CD4-positive, alpha-beta T cell (primary cell): Measurements from ENCODE around the gene PPOX. TPM values are rescaled to one million over a fixed set of nuclear protein-coding genes. Genes with fewer than 3 reads are reported as not detected.

Experiments
- ATAC-seq: fragments of 200-7000 bp; cut with Tn5 transposase; one replicate; pipeline ENCODE4 v1.10.0; 2022; ENCODE audit warnings: mild to moderate bottlenecking; ENCODE audit not compliant: poor library complexity
- CTCF ChIA-PET: fragments of 350-600 bp; sonication (Branson Sonifier 250); formaldehyde crosslinking; loops from one replicate; lab custom pipeline; 2021; ENCODE audit warnings: antibody characterized with exemption, inconsistent platforms; lab: Charles Lee
- POLR2A ChIA-PET: fragments of 350-600 bp; sonication (Branson Sonifier 250); formaldehyde crosslinking; loops from one replicate; lab custom pipeline; 2021; ENCODE audit warnings: antibody characterized with exemption, inconsistent platforms; lab: Charles Lee
- DNase-seq, 14 experiments: peaks; one replicate each; pipeline ENCODE4 v3.0.0-alpha.2; 2013 to 2020; ENCODE audit warnings: mixed read lengths in 2 of 14
- H3K27ac ChIP-seq, 2 donors: one replicate each; pipeline versions ENCODE4 v1.5.1 to v1.7.0; 2013; ENCODE audit warnings: low read length in 2 of 2, low read depth in 1 of 2, mild to moderate bottlenecking in 1 of 2
- H3K27me3 ChIP-seq, 2 experiments: 1 replicate in 1 of 2; 2 replicates in 1 of 2; pipeline versions ENCODE4 v1.6.1 to v1.7.0; 2013; ENCODE audit warnings: low read length in 2 of 2, control low read depth in 1 of 2, mild to moderate bottlenecking in 1 of 2, moderate library complexity in 1 of 2; ENCODE audit not compliant: insufficient read depth in 2 of 2, control insufficient read depth in 1 of 2
- H3K36me3 ChIP-seq: one replicate; pipeline ENCODE4 v1.6.1; 2013; ENCODE audit warnings: low read length, control low read depth; ENCODE audit not compliant: insufficient read depth
- H3K4me1 ChIP-seq: one replicate; pipeline ENCODE4 v1.6.1; 2013; ENCODE audit warnings: low read length, control low read depth; ENCODE audit not compliant: insufficient read depth
- H3K4me3 ChIP-seq: one replicate; pipeline ENCODE4 v1.5.1; 2013; ENCODE audit warnings: mild to moderate bottlenecking, low read length, moderate library complexity
- H3K9me3 ChIP-seq, 2 experiments: 1 replicate in 1 of 2; 2 replicates in 1 of 2; pipeline versions ENCODE4 v1.6.1 to v1.7.0; 2013; ENCODE audit warnings: low read length in 2 of 2, mild to moderate bottlenecking in 2 of 2, control low read depth in 1 of 2, moderate library complexity in 1 of 2; ENCODE audit not compliant: control insufficient read depth in 1 of 2, insufficient read depth in 1 of 2
- H3K27ac Mint-ChIP-seq: one replicate; pipeline ENCODE4 v1.8.0; 2020; ENCODE audit warnings: mixed read lengths
- H3K27me3 Mint-ChIP-seq: one replicate; pipeline ENCODE4 v1.8.0; 2021; ENCODE audit warnings: mixed read lengths
- H3K36me3 Mint-ChIP-seq: one replicate; pipeline ENCODE4 v1.8.0; 2021; ENCODE audit warnings: low read depth, mixed read lengths
- H3K4me1 Mint-ChIP-seq: one replicate; pipeline ENCODE4 v1.8.0; 2021; ENCODE audit warnings: low read depth, mixed read lengths
- H3K4me3 Mint-ChIP-seq: one replicate; pipeline ENCODE4 v1.8.0; 2020; ENCODE audit warnings: mild to moderate bottlenecking, mixed read lengths
- H3K9me3 Mint-ChIP-seq: one replicate; pipeline ENCODE4 v1.8.0; 2020; ENCODE audit warnings: mixed read lengths
- intact Hi-C, 2 experiments: fragments of 100-400 bp; cut with DNase I in 1 of 2; cut with micrococcal nuclease in 1 of 2; formaldehyde crosslinking; loops; one replicate each; pipeline versions ENCODE4 v1.15.1 to v1.9.0; 2023 to 2025; cut with DNase I, micrococcal nuclease
- total RNA-seq, 174 experiments: library from RNA in 2 of 174; stranded (reverse) in 2 of 174; gene quantifications; one replicate each; pipeline ENCODE4 v1.2.3 and lab custom pipeline; 2021 to 2026
- TF ChIP-seq, protein P1 (sequence below): fragments of 200-600 bp; IDR thresholded peaks from one replicate; pipeline ENCODE4 v1.8.0; 2022; ENCODE audit warnings: antibody characterized with exemption, mild to moderate bottlenecking

Gene PPOX
- total RNA-seq, 2 experiments from 2014 or later, result 28.6 to 31.5 TPM

DNA sequence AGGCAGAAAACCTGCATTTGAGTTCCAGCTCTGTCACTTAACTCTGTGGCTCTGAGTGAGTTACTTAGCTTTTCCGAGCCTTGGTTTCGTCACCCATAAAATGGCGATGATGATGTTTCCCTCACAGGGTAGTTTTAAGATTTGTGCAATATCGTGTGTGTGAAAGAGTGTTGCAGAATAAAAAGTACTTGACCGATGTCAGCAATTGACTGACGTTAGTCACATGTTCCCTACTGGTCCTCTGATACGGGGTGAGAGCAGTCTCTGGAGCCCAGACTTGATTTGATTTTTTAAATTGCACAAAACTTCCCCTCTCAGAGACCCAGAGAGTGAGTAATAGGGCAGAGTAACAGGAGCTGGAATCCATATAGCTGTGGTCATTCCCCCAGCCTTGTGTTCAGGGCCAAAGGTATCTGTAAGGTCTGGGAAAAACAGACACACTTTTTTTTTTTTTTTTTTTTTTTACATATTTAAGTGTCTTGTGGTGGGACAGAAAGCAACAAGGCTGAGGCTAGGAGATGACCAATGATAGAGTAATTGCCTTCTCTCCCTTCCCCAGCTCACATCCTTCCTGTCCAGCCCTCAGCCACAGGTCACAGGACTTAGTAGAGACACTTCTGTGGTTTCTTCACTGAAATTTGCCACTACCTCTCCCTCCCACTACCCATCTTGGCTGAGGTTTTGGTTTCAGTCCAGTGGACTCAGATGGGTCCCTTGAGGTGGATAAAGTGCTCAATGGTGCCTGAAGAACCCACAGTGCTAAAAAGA lies 50.9 kb downstream of the PPOX start:
- Histone ChIP-seq H3K4me1 (peaks cover 42% of the 10 kb centered on the region), H3K36me3 (peaks cover 26% of the 10 kb centered on the region), H3K4me3 (peak overlapping the region; percentile 40), H3K27ac (peak overlapping the region; percentile 26 to 50), H3K27me3 (no peaks in the 10 kb centered on the region), H3K9me3 (no peaks in the 10 kb centered on the region)
- H3K4me1 Mint-ChIP-seq, result peaks cover 49% of the 10 kb centered on the region
- TF ChIP-seq, protein P1, sequence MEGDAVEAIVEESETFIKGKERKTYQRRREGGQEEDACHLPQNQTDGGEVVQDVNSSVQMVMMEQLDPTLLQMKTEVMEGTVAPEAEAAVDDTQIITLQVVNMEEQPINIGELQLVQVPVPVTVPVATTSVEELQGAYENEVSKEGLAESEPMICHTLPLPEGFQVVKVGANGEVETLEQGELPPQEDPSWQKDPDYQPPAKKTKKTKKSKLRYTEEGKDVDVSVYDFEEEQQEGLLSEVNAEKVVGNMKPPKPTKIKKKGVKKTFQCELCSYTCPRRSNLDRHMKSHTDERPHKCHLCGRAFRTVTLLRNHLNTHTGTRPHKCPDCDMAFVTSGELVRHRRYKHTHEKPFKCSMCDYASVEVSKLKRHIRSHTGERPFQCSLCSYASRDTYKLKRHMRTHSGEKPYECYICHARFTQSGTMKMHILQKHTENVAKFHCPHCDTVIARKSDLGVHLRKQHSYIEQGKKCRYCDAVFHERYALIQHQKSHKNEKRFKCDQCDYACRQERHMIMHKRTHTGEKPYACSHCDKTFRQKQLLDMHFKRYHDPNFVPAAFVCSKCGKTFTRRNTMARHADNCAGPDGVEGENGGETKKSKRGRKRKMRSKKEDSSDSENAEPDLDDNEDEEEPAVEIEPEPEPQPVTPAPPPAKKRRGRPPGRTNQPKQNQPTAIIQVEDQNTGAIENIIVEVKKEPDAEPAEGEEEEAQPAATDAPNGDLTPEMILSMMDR, result no peak
- H3K9me3 Mint-ChIP-seq, result no peaks in the 10 kb centered on the region
- POLR2A ChIA-PET, result interaction anchor here (0.6 to 3.0 kb wide), 6 partner anchors 9 to 112 kb away, joined by 3 to 20 read pairs (median 3); partner anchors contain the start of genes PPOX and TOMM40L
- no peak overlapping the region for H3K4me3 Mint-ChIP-seq
- H3K27me3 Mint-ChIP-seq, result no peaks in the 10 kb centered on the region
- ATAC-seq (no peak), DNase-seq (peak in 3 of 14 experiments; percentile 29 to 71 (median 60))
- H3K36me3 Mint-ChIP-seq, result peaks cover 30% of the 10 kb centered on the region
- CTCF ChIA-PET, result interaction anchor here (0.7 kb wide), 1 partner anchor 74 kb away, joined by 3 read pairs; no protein-coding TSS in a partner anchor
- peak overlapping the region; percentile 91 for H3K27ac Mint-ChIP-seq
- intact Hi-C loops, result no loop called here

DNA sequence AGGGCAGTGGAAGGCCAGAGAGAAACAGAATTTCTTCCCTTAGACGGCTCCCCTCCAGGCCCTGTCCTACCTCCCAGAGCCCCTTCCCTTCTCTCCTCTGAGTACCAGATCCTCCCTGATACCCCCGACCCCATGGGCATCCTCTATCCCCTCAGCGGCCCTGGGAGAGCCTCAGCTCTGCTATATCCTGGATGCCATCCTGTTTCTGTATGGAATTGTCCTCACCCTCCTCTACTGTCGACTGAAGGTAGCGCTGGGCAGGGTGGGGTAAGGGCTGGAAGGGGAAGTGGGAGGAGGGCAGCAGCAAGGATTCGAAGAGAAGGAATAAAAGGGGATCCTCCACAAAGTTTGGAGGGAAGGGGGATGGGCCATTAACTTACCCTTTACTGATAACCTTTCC lies 51.6 kb downstream of the PPOX start:
- DNase-seq (no peak), ATAC-seq (no peak)
- intact Hi-C loops, result no loop called here
- peak overlapping the region; percentile 16 for H3K4me3 ChIP-seq
- Mint-ChIP-seq H3K36me3 (peaks cover 24% of the 10 kb centered on the region), H3K27me3 (no peaks in the 10 kb centered on the region), H3K4me3 (no peak overlapping the region), H3K4me1 (peaks cover 49% of the 10 kb centered on the region), H3K9me3 (no peaks in the 10 kb centered on the region), H3K27ac (peak overlapping the region; percentile 91)
- CTCF ChIA-PET, result no interaction called here
- no peaks in the 10 kb centered on the region for H3K27me3 ChIP-seq
- TF ChIP-seq, protein P1, result no peak
- peak overlapping the region; percentile 26 to 37 for H3K27ac ChIP-seq
- H3K4me1 ChIP-seq, result peaks cover 43% of the 10 kb centered on the region
- peaks cover 20% of the 10 kb centered on the region for H3K36me3 ChIP-seq
- POLR2A ChIA-PET, result interaction anchor here (0.6 to 1.5 kb wide), 3 partner anchors 52 to 70 kb away, joined by 3 read pairs; partner anchors contain the start of genes PPOX and UFC1
- H3K9me3 ChIP-seq, result no peaks in the 10 kb centered on the region

DNA sequence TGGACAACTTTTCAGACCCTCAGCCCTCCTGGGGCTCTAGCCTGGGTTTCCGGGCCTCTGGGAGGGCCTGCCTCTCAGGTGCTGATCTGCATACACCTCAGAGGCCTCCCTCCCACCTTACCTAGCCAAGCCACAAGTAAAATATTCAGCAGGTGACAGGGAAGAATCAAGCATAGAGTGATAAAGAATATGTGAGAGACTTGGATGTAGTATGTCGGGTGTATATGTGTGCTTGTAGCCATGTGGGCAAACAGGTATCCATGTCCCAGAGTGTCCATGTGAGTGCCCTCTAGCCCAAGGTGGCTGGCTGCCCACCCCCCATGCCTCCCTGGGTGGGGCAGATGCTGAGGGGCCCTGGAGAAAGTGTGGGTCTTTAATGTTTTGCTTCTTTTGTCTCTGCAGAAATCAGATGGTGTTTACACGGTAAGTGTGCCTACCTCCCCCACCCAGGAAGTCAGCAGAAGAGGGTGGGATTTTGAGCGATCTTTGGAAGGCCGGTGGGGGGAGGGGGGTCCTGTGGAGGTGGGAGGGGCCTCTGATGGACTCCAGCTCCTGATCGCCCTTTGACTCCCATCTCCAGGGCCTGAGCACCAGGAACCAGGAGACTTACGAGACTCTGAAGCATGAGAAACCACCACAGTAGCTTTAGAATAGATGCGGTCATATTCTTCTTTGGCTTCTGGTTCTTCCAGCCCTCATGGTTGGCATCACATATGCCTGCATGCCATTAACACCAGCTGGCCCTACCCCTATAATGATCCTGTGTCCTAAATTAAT lies 52.3 kb downstream of the PPOX start:
- ChIA-PET POLR2A (interaction anchor here (1.1 to 2.6 kb wide), 3 partner anchors 16 to 65 kb away, joined by 3 to 22 read pairs (median 3); partner anchors contain the start of genes NDUFS2, PPOX and UFC1), CTCF (interaction anchor here (1.5 kb wide), 1 partner anchor 8 kb away, joined by 3 read pairs; no protein-coding TSS in a partner anchor)
- peak overlapping the region; percentile 91 for H3K27ac Mint-ChIP-seq
- H3K4me3 Mint-ChIP-seq, result peak overlapping the region; percentile 46
- intact Hi-C loops, result no loop called here
- ATAC-seq (peak; percentile 44), DNase-seq (peak in 1 of 14 experiments; percentile 31)
- peaks cover 13% of the 10 kb centered on the region for H3K36me3 ChIP-seq
- TF ChIP-seq, protein P1, result no peak
- H3K4me3 ChIP-seq, result no peak overlapping the region
- no peaks in the 10 kb centered on the region for H3K9me3 ChIP-seq
- H3K27me3 Mint-ChIP-seq, result no peaks in the 10 kb centered on the region
- peaks cover 43% of the 10 kb centered on the region for H3K4me1 ChIP-seq
- no peaks in the 10 kb centered on the region for H3K27me3 ChIP-seq
- no peaks in the 10 kb centered on the region for H3K9me3 Mint-ChIP-seq
- peaks cover 17% of the 10 kb centered on the region for H3K36me3 Mint-ChIP-seq
- peaks cover 50% of the 10 kb centered on the region for H3K4me1 Mint-ChIP-seq
- H3K27ac ChIP-seq, result peak overlapping the region; percentile 26 to 37
